IMR-90 (cell line): ENCODE data around the gene SCGB3A2. TPM values are rescaled to one million over a fixed set of nuclear protein-coding genes. Genes with fewer than 3 reads are reported as not detected.

ENCODE experiments used
- ATAC-seq: fragments of 200-7000 bp; cut with Tn5 transposase; 2 replicates; pipeline ENCODE4 v1.9.1; 2020; ENCODE audit warnings: low read depth, mild to moderate bottlenecking, moderate library complexity
- BruUV-seq: library from RNA; stranded (reverse); fragments of 400-500 nt; replicated peaks from 2 replicates; lab custom pipeline; 2021; lab: Mats Ljungman, UMichigan
- CTCF ChIA-PET: fragments of 300-600 bp; formaldehyde crosslinking; extraction: SDS; loops from one replicate; lab custom pipeline; 2021; ENCODE audit warnings: antibody characterized with exemption; lab: Yijun Ruan, JAX
- POLR2A ChIA-PET: fragments of 300-600 bp; sonication (Branson Sonifier 250); formaldehyde crosslinking; loops from one replicate; lab custom pipeline; 2022; ENCODE audit warnings: antibody characterized with exemption; ENCODE audit not compliant: unreplicated experiment; lab: Charles Lee
- DNase-seq: peaks from one replicate; pipeline ENCODE4 v3.0.0; 2013
- H2AFZ ChIP-seq: replicated peaks from 2 replicates; pipeline ENCODE3; 2013; ENCODE audit warnings: low read length, mild to moderate bottlenecking; ENCODE audit not compliant: poor library complexity
- H2AK5ac ChIP-seq: 2 replicates; pipeline ENCODE4 v1.6.1; 2013; ENCODE audit warnings: low read depth, low read length, inconsistent platforms
- H2AK9ac ChIP-seq: replicated peaks from 2 replicates; pipeline ENCODE3; 2013; ENCODE audit warnings: mild to moderate bottlenecking, low read depth, low read length, moderate library complexity; ENCODE audit not compliant: poor library complexity
- H2BK120ac ChIP-seq: 2 replicates; pipeline ENCODE4 v1.6.1; 2013; ENCODE audit warnings: low read depth, low read length, inconsistent platforms
- H2BK15ac ChIP-seq: 3 replicates; pipeline ENCODE4 v1.6.1; 2013; ENCODE audit warnings: low read depth, low read length, inconsistent platforms
- H2BK20ac ChIP-seq: 2 replicates; pipeline ENCODE4 v1.6.1; 2013; ENCODE audit warnings: low read depth, mild to moderate bottlenecking, inconsistent platforms, low read length, moderate library complexity
- H2BK5ac ChIP-seq: 2 replicates; pipeline ENCODE4 v1.6.1; 2013; ENCODE audit warnings: mild to moderate bottlenecking, low read depth, low read length, inconsistent platforms; ENCODE audit not compliant: poor library complexity, severe bottlenecking
- H3K14ac ChIP-seq: replicated peaks from 2 replicates; pipeline ENCODE4 v1.6.1; 2013; ENCODE audit warnings: low read depth, low read length, inconsistent platforms
- H3K18ac ChIP-seq: 2 replicates; pipeline ENCODE4 v1.6.1; 2013; ENCODE audit warnings: low read depth, low read length, control low read depth
- H3K23ac ChIP-seq: 2 replicates; pipeline ENCODE4 v1.6.1; 2013; ENCODE audit warnings: low read depth, low read length, inconsistent platforms
- H3K27ac ChIP-seq: 2 replicates; pipeline ENCODE4 v1.5.1; 2013; ENCODE audit warnings: mild to moderate bottlenecking, control low read depth, low read length; ENCODE audit not compliant: insufficient read depth
- H3K27me3 ChIP-seq: 2 replicates; pipeline ENCODE4 v1.6.1; 2013; ENCODE audit warnings: low read length; ENCODE audit not compliant: control insufficient read depth, insufficient read depth
- H3K36me3 ChIP-seq: 2 replicates; pipeline ENCODE4 v1.6.1; 2013; ENCODE audit warnings: low read length, mixed read lengths; ENCODE audit not compliant: control insufficient read depth, insufficient read depth
- H3K4ac ChIP-seq: 2 replicates; pipeline ENCODE4 v1.6.1; 2013; ENCODE audit warnings: low read depth, low read length, inconsistent platforms
- H3K4me1 ChIP-seq: 2 replicates; pipeline ENCODE4 v1.6.1; 2013; ENCODE audit warnings: low read length, mixed read lengths; ENCODE audit not compliant: control insufficient read depth, insufficient read depth
- H3K4me2 ChIP-seq: 2 replicates; pipeline ENCODE4 v1.6.1; 2013; ENCODE audit warnings: low read depth, mild to moderate bottlenecking, control low read depth, low read length, moderate library complexity
- H3K4me3 ChIP-seq: 2 replicates; pipeline ENCODE4 v1.5.1; 2013; ENCODE audit warnings: low read depth, mild to moderate bottlenecking, control low read depth, low read length, moderate library complexity; ENCODE audit not compliant: insufficient read depth
- H3K56ac ChIP-seq: 2 replicates; pipeline ENCODE4 v1.6.1; 2013; ENCODE audit warnings: low read length, inconsistent platforms; ENCODE audit not compliant: insufficient read depth; ENCODE audit errors: extremely low read depth
- H3K79me1 ChIP-seq, 2 experiments: 2 replicates each; pipeline ENCODE4 v1.6.1; 2013; ENCODE audit warnings: low read length in 2 of 2, inconsistent platforms in 1 of 2, low read depth in 1 of 2
- H3K9ac ChIP-seq: 2 replicates; pipeline ENCODE4 v1.6.1; 2013; ENCODE audit warnings: low read depth, low read length, control low read depth
- H3K9me1 ChIP-seq: 2 replicates; pipeline ENCODE4 v1.6.1; 2013; ENCODE audit warnings: low read length, inconsistent platforms; ENCODE audit not compliant: insufficient read depth
- H3K9me3 ChIP-seq: 2 replicates; pipeline ENCODE4 v1.6.1; 2013; ENCODE audit warnings: low read length; ENCODE audit not compliant: control insufficient read depth, insufficient read depth
- H4K20me1 ChIP-seq: 2 replicates; pipeline ENCODE4 v1.6.1; 2013; ENCODE audit warnings: low read length, inconsistent platforms; ENCODE audit not compliant: insufficient read depth
- H4K5ac ChIP-seq: 2 replicates; pipeline ENCODE4 v1.6.1; 2013; ENCODE audit warnings: mild to moderate bottlenecking, low read depth, low read length, control low read depth
- H4K8ac ChIP-seq, 2 experiments: 2 replicates each; pipeline ENCODE4 v1.6.1; 2013; ENCODE audit warnings: low read depth in 2 of 2, low read length in 2 of 2, control low read depth in 1 of 2, inconsistent platforms in 1 of 2
- H4K91ac ChIP-seq: 2 replicates; pipeline ENCODE4 v1.6.1; 2013; ENCODE audit warnings: low read depth, low read length, inconsistent platforms; ENCODE audit not compliant: insufficient read depth
- CEBPB ChIP-seq: IDR thresholded peaks from 2 replicates; pipeline ENCODE4 v1.6.1; 2012; ENCODE audit warnings: low read depth, low read length, improper control_type of control experiment
- MXI1 ChIP-seq: IDR thresholded peaks from 2 replicates; pipeline ENCODE4 v1.6.1; 2012; ENCODE audit warnings: low read depth, mild to moderate bottlenecking, low read length, moderate library complexity, borderline replicate concordance
- RFX5 ChIP-seq: IDR thresholded peaks from 2 replicates; pipeline ENCODE4 v1.8.0; 2012; ENCODE audit warnings: low read depth, mild to moderate bottlenecking, low read length, moderate library complexity
- WGBS, 2 experiments: methylation state at CpG; one replicate each; pipeline versions ENCODE4 v1.1.5 to v1.1.7; 2013; ENCODE audit warnings: missing lambda C conversion rate in 2 of 2; ENCODE audit not compliant: insufficient read length in 1 of 2; ENCODE audit errors: extremely low coverage in 2 of 2; 5-methylcytosine and 5-hydroxymethylcytosine counted together
- dilution Hi-C: fragments of 300-500 bp; cut with HindIII; formaldehyde crosslinking; loops from one replicate; pipeline ENCODE4 v1.14.3; 2018; ENCODE audit warnings: low sequenced_read_pairs; ENCODE audit not compliant: unreplicated experiment
- in situ Hi-C: fragments of 300-500 bp; cut with MboI; formaldehyde crosslinking; loops from 3 replicates; pipeline ENCODE4 v1.14.3; 2019; ENCODE audit warnings: low sequenced_read_pairs, inconsistent platforms, mixed read lengths
- intact Hi-C: fragments of 100-400 bp; cut with micrococcal nuclease; formaldehyde crosslinking; loops from 2 replicates; pipeline ENCODE4 v1.10.0; 2022
- polyA plus RNA-seq, 3 experiments: library from polyadenylated mRNA; depleted of rRNA; stranded (reverse); fragments of >200 nt; gene quantifications; 2 replicates each; pipeline ENCODE4 v1.2.3, GENCODE V29; 2012; ENCODE audit warnings: low replicate concordance in 1 of 3
- total RNA-seq: library from RNA; depleted of rRNA; stranded (reverse); fragments of >200 nt; gene quantifications from 2 replicates; pipeline ENCODE4 v1.2.3, GENCODE V29; 2012

SCGB3A2 gene
- total and polyA plus RNA-seq, 2 of the 4 experiments (the other 2 are of a cell fraction), result not detected

DNA sequence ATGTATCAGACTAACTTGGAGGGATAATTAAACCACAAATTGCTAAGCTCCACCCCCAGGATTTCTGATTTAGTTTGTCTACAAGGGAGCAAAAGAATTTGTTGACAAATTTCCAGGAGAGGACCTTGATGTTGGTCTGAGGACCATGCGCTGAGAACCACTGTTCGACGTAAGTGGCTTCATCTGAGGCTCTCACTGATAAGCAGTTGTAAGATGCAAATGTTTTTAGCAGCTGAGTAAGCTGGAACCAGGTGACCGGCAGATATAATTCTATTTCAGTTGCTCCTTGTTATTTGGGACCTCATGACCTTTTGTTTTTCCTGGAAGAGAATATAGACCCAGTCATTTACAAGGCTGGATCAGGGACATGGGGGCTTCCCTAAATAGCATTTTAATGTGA is 32.9 kb upstream of the SCGB3A2 start:
- no TSS peak for BruUV-seq
- H2BK15ac ChIP-seq, result no peak overlapping the region
- dilution Hi-C loops, result no loop called here
- H3K18ac ChIP-seq, result no peak overlapping the region
- TF ChIP-seq RFX5 (no peak), MXI1 (no peak), CEBPB (no peak)
- H3K4ac ChIP-seq, result no peak overlapping the region
- WGBS, 2 experiments, result no CpG with 5 or more reads among the region's 4 CpGs
- H2AK5ac ChIP-seq, result no peak overlapping the region
- no peaks in the 10 kb centered on the region for H3K9me3 ChIP-seq
- no peaks in the 10 kb centered on the region for H3K79me1 ChIP-seq
- no peak overlapping the region for H4K8ac ChIP-seq
- DNase-seq (no peak), ATAC-seq (no peak)
- no peak overlapping the region for H4K91ac ChIP-seq
- H3K4me1 ChIP-seq, result no peaks in the 10 kb centered on the region
- no peak overlapping the region for H3K27ac ChIP-seq
- no peak overlapping the region for H3K4me2 ChIP-seq
- H3K56ac ChIP-seq, result no peak overlapping the region
- no peak overlapping the region for H3K9ac ChIP-seq
- no peak overlapping the region for H3K23ac ChIP-seq
- CTCF ChIA-PET, result no interaction called here
- H3K14ac ChIP-seq, result no peak overlapping the region
- no peak overlapping the region for H2AFZ ChIP-seq
- H3K4me3 ChIP-seq, result no peak overlapping the region
- no peaks in the 10 kb centered on the region for H3K27me3 ChIP-seq
- H2BK20ac ChIP-seq, result no peak overlapping the region
- H2BK5ac ChIP-seq, result no peak overlapping the region
- no peaks in the 10 kb centered on the region for H3K9me1 ChIP-seq
- no peaks in the 10 kb centered on the region for H4K20me1 ChIP-seq
- POLR2A ChIA-PET, result no interaction called here
- intact Hi-C loops, result no loop called here
- in situ Hi-C loops, result no loop called here
- H3K36me3 ChIP-seq, result no peaks in the 10 kb centered on the region
- H4K5ac ChIP-seq, result no peak overlapping the region
- no peak overlapping the region for H2AK9ac ChIP-seq
- no peak overlapping the region for H2BK120ac ChIP-seq
